H1 (cell line): ENCODE measurements around the gene MYLK3. TPM values are rescaled to one million over a fixed set of nuclear protein-coding genes. Genes with fewer than 3 reads are reported as not detected.

Experiments
- CTCF ChIA-PET: fragments of 300-600 bp; sonication (Branson Sonifier 250); formaldehyde crosslinking; loops from one replicate; lab custom pipeline; 2021; ENCODE audit not compliant: partially characterized antibody; lab: Charles Lee
- POLR2A ChIA-PET: fragments of 300-600 bp; sonication (Branson Sonifier 250); formaldehyde crosslinking; loops from one replicate; lab custom pipeline; 2021; ENCODE audit warnings: inconsistent platforms; ENCODE audit not compliant: partially characterized antibody; lab: Charles Lee
- DNase-seq, 2 experiments: peaks; one replicate each; pipeline versions ENCODE4 v3.0.0 to v3.0.0-alpha.2; 2010 to 2022; ENCODE audit warnings: low spot score in 2 of 2, low read depth in 1 of 2, mixed read lengths in 1 of 2
- FAIRE-seq: peaks from 2 replicates; lab custom pipeline; 2011; peaks lifted over from hg19 to GRCh38; lab: Jason Lieb, UNC
- H2AFZ ChIP-seq: 2 replicates; pipeline ENCODE4 v1.8.1; 2012; ENCODE audit warnings: low read length, inconsistent platforms
- H2AK5ac ChIP-seq: 2 replicates; pipeline ENCODE4 v1.6.1; 2013; ENCODE audit warnings: low read depth, low read length
- H2BK120ac ChIP-seq: replicated peaks from 2 replicates; pipeline ENCODE3; 2013; ENCODE audit warnings: low read depth, low read length, inconsistent platforms
- H2BK12ac ChIP-seq: 2 replicates; pipeline ENCODE4 v1.6.1; 2013; ENCODE audit warnings: low read depth, low read length
- H2BK15ac ChIP-seq: 2 replicates; pipeline ENCODE4 v1.6.1; 2013; ENCODE audit warnings: low read length
- H2BK20ac ChIP-seq: 2 replicates; pipeline ENCODE4 v1.6.1; 2013; ENCODE audit warnings: low read length
- H2BK5ac ChIP-seq: 2 replicates; pipeline ENCODE4 v1.6.1; 2013; ENCODE audit warnings: low read depth, low read length
- H3K14ac ChIP-seq: 2 replicates; pipeline ENCODE4 v1.6.1; 2013; ENCODE audit warnings: inconsistent platforms; ENCODE audit not compliant: insufficient read length
- H3K18ac ChIP-seq: 2 replicates; pipeline ENCODE4 v1.6.1; 2013; ENCODE audit warnings: low read length; ENCODE audit errors: extremely low read depth
- H3K23ac ChIP-seq: 2 replicates; pipeline ENCODE4 v1.6.1; 2013; ENCODE audit warnings: inconsistent platforms; ENCODE audit not compliant: insufficient read length
- H3K23me2 ChIP-seq: 2 replicates; pipeline ENCODE4 v1.6.1; 2013; ENCODE audit warnings: low read depth, low read length
- H3K27ac ChIP-seq: 2 replicates; pipeline ENCODE4 v1.6.1; 2011; ENCODE audit warnings: low read depth, low read length, inconsistent platforms
- H3K27me3 ChIP-seq, 4 experiments: replicated peaks in 1 of 4; 1 replicate in 1 of 4; 2 replicates in 3 of 4; pipeline versions ENCODE4 v1.6.1 to v1.8.1; 2011 to 2013; ENCODE audit warnings: low read length in 3 of 4, mild to moderate bottlenecking in 3 of 4, inconsistent platforms in 2 of 4, mixed read lengths in 2 of 4, moderate library complexity in 1 of 4; ENCODE audit not compliant: control insufficient read depth in 3 of 4, insufficient read depth in 3 of 4; ENCODE audit errors: extremely low read depth in 1 of 4
- H3K36me3 ChIP-seq, 4 experiments: 2 replicates each; pipeline versions ENCODE4 v1.6.1 to v1.8.1; 2011 to 2013; ENCODE audit warnings: mild to moderate bottlenecking in 4 of 4, low read length in 3 of 4, moderate library complexity in 2 of 4, control low read depth in 1 of 4, inconsistent platforms in 1 of 4; ENCODE audit not compliant: insufficient read depth in 4 of 4, control insufficient read depth in 2 of 4
- H3K4ac ChIP-seq: replicated peaks from 2 replicates; pipeline ENCODE3; 2013; ENCODE audit warnings: low read length, low read depth, mixed read lengths, inconsistent platforms; ENCODE audit not compliant: insufficient read length
- H3K4me1 ChIP-seq, 4 experiments: replicated peaks in 1 of 4; 1 replicate in 1 of 4; 2 replicates in 3 of 4; pipeline versions ENCODE4 v1.6.1 to v1.8.1; 2011 to 2013; ENCODE audit warnings: low read length in 3 of 4, inconsistent platforms in 2 of 4, mixed read lengths in 1 of 4; ENCODE audit not compliant: insufficient read depth in 4 of 4, control insufficient read depth in 3 of 4
- H3K4me2 ChIP-seq, 2 experiments: 2 replicates each; pipeline versions ENCODE4 v1.6.1 to v1.8.1; 2011 to 2013; ENCODE audit warnings: low read depth in 2 of 2, low read length in 2 of 2, control low read depth in 1 of 2, inconsistent platforms in 1 of 2, mild to moderate bottlenecking in 1 of 2; ENCODE audit not compliant: insufficient read depth in 1 of 2
- H3K4me3 ChIP-seq, 4 experiments: fragments of 200-600, 300-600 bp in 1 of 4; sonication (generic), shearing (Covaris generic), sonication (Bioruptor Twin) in 1 of 4; 2 replicates each; pipeline versions ENCODE4 v1.5.1 to v1.8.1; 2011 to 2016; ENCODE audit warnings: low read length in 4 of 4, low read depth in 3 of 4, control low read depth in 2 of 4, inconsistent platforms in 2 of 4, mild to moderate bottlenecking in 2 of 4, mixed read lengths in 1 of 4, moderate library complexity in 1 of 4; ENCODE audit not compliant: insufficient read depth in 2 of 4; ENCODE audit errors: extremely low read depth in 1 of 4
- H3K56ac ChIP-seq: replicated peaks from 2 replicates; pipeline ENCODE3; 2013; ENCODE audit warnings: low read depth, mild to moderate bottlenecking, mixed read lengths, low read length, inconsistent platforms; ENCODE audit not compliant: insufficient read length
- H3K79me1 ChIP-seq: 2 replicates; pipeline ENCODE4 v1.6.1; 2013; ENCODE audit warnings: low read depth, low read length, control low read depth
- H3K79me2 ChIP-seq, 2 experiments: 2 replicates each; pipeline versions ENCODE4 v1.6.1 to v1.8.1; 2012 to 2013; ENCODE audit warnings: low read length in 2 of 2, mild to moderate bottlenecking in 2 of 2, inconsistent platforms in 1 of 2; ENCODE audit not compliant: insufficient read depth in 2 of 2, control insufficient read depth in 1 of 2
- H3K9ac ChIP-seq, 4 experiments: replicated peaks in 1 of 4; 1 replicate in 1 of 4; 2 replicates in 3 of 4; pipeline versions ENCODE4 v1.6.1 to v1.8.1; 2011 to 2013; ENCODE audit warnings: low read depth in 3 of 4, low read length in 3 of 4, control low read depth in 2 of 4, mild to moderate bottlenecking in 2 of 4, moderate library complexity in 2 of 4, inconsistent platforms in 1 of 4; ENCODE audit errors: extremely low read depth in 1 of 4
- H3K9me3 ChIP-seq, 2 experiments: 2 replicates each; pipeline versions ENCODE4 v1.6.1 to v1.8.1; 2012 to 2013; ENCODE audit warnings: mild to moderate bottlenecking in 2 of 2, moderate library complexity in 2 of 2, control low read depth in 1 of 2, inconsistent platforms in 1 of 2, low read depth in 1 of 2, low read length in 1 of 2, mixed read lengths in 1 of 2; ENCODE audit not compliant: insufficient read depth in 2 of 2
- H4K20me1 ChIP-seq, 2 experiments: replicated peaks in 1 of 2; 2 replicates each; pipeline versions ENCODE3 to v1.8.1; 2011 to 2013; ENCODE audit warnings: inconsistent platforms in 2 of 2, low read length in 2 of 2, mild to moderate bottlenecking in 1 of 2; ENCODE audit not compliant: insufficient read depth in 2 of 2, control insufficient read depth in 1 of 2
- H4K5ac ChIP-seq: 2 replicates; pipeline ENCODE4 v1.6.1; 2013; ENCODE audit warnings: low read length, low read depth, mixed read lengths, inconsistent platforms; ENCODE audit not compliant: insufficient read length
- H4K8ac ChIP-seq: 2 replicates; pipeline ENCODE4 v1.8.0; 2013; ENCODE audit warnings: mild to moderate bottlenecking, moderate library complexity, low read length, inconsistent platforms; ENCODE audit not compliant: insufficient read depth; ENCODE audit errors: extremely low read depth
- H4K91ac ChIP-seq: replicated peaks from 2 replicates; pipeline ENCODE3; 2013; ENCODE audit warnings: low read length, mixed read lengths, inconsistent platforms; ENCODE audit not compliant: insufficient read length
- NANOG ChIP-seq: IDR thresholded peaks from 2 replicates; pipeline ENCODE4 v1.6.1; 2011; ENCODE audit warnings: low read length, low read depth, mild to moderate bottlenecking, inconsistent platforms; ENCODE audit not compliant: insufficient read depth, poor library complexity, severe bottlenecking
- TBP ChIP-seq: IDR thresholded peaks from 2 replicates; pipeline ENCODE4 v1.6.1; 2011; ENCODE audit warnings: low read depth, low read length, improper control_type of control experiment
- TCF12 ChIP-seq: IDR thresholded peaks from 2 replicates; pipeline ENCODE4 v1.6.1; 2011; ENCODE audit warnings: low read depth, mild to moderate bottlenecking, low read length
- WGBS, 2 experiments: shearing (Covaris generic) in 1 of 2; methylation state at CpG; one replicate each; pipeline versions ENCODE4 v1.1.6 to v1.1.7; 2013 to 2015; ENCODE audit warnings: low lambda C conversion rate in 2 of 2, mixed read lengths in 2 of 2, inconsistent platforms in 1 of 2, low coverage in 1 of 2, missing lambda C conversion rate in 1 of 2; ENCODE audit not compliant: insufficient replicate concordance in 2 of 2, insufficient coverage in 1 of 2, insufficient read length in 1 of 2; ENCODE audit errors: extremely low coverage in 1 of 2, missing lambda C conversion rate in 1 of 2; 5-methylcytosine and 5-hydroxymethylcytosine counted together
- polyA plus RNA-seq, 7 experiments: library from polyadenylated mRNA; depleted of rRNA in 3 of 7; stranded (reverse) in 5 of 7; unstranded in 2 of 7; fragments of >200 nt in 5 of 7; fragments of 200-250 nt in 2 of 7; gene quantifications; 1 replicate in 5 of 7; 2 replicates in 1 of 7; 4 replicates in 1 of 7; pipeline versions ENCODE4 v1.2.1 to v1.2.3, GENCODE V29; 2011 to 2013; ENCODE audit warnings: missing spikeins in 2 of 7, mixed read lengths in 2 of 7
- total RNA-seq: library from RNA; stranded (reverse); fragmentation: NEBNext Ultra II Directional; extraction: Animal tissue kit (Norgen Biotek cat#: 25700); gene quantifications from 2 replicates; pipeline ENCODE4 v1.2.1, GENCODE V29; 2021
- TF ChIP-seq, protein P1 (sequence below): IDR thresholded peaks from 2 replicates; pipeline ENCODE4 v1.6.1; 2011; ENCODE audit warnings: low read length, improper control_type of control experiment

Gene MYLK3
- total and polyA plus RNA-seq, 2 of the 8 experiments (the other 6 are each of a cell fraction or from before 2014, with no cell fraction given), result 0.14 to 0.35 TPM

DNA sequence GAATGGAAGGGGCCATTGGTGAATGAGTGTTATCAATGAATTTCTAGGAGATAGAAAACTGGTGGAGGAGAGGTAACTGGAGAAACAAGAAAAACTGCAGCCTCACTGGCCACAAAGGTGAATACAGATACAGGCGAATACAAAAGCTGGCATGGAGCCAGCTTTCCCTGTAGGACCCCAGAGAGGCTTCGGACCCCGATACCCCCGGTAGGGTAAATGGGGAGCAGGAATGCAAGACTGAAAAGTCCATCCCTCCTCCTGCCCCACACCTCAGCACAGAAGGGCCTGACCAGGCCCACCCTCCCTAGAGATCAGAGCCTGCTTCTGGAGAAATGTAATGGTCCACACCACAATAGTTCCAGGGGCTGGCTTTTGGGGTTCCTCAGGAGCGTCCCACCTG, 4.9 kb upstream of the MYLK3 start:
- WGBS, 2 experiments, result 91% methylated on average over 5 of the region's 5 CpGs; no CpG with 5 or more reads in 1 of the 2 experiments
- H4K91ac ChIP-seq, result no peak overlapping the region
- H3K18ac ChIP-seq, result no peak overlapping the region
- CTCF ChIA-PET, result no interaction called here
- H3K79me2 ChIP-seq, result no peaks in the 10 kb centered on the region
- no peak overlapping the region for H3K14ac ChIP-seq
- no peak overlapping the region for H3K4ac ChIP-seq
- FAIRE-seq, result no peak
- H3K23ac ChIP-seq, result no peak overlapping the region
- H2BK5ac ChIP-seq, result no peak overlapping the region
- no peak overlapping the region for H3K56ac ChIP-seq
- H3K36me3 ChIP-seq, result no peaks in the 10 kb centered on the region
- H3K23me2 ChIP-seq, result no peaks in the 10 kb centered on the region; the same call in 1 of the 2 replicates
- H2AFZ ChIP-seq, result no peak overlapping the region
- POLR2A ChIA-PET, result no interaction called here
- no peak overlapping the region for H3K4me2 ChIP-seq
- DNase-seq, result no peak
- no peak overlapping the region for H4K5ac ChIP-seq
- no peak overlapping the region for H3K27ac ChIP-seq
- H2BK15ac ChIP-seq, result no peak overlapping the region
- no peak overlapping the region for H2BK12ac ChIP-seq
- no peak overlapping the region for H4K8ac ChIP-seq
- H3K9ac ChIP-seq, result no peak overlapping the region; a peak in 1 of 7 replicates
- H3K9me3 ChIP-seq, result no peaks in the 10 kb centered on the region
- no peak overlapping the region for H2BK120ac ChIP-seq
- H3K27me3 ChIP-seq, result no peaks in the 10 kb centered on the region
- no peaks in the 10 kb centered on the region for H3K79me1 ChIP-seq
- no peak overlapping the region for H2BK20ac ChIP-seq
- no peaks in the 10 kb centered on the region for H4K20me1 ChIP-seq
- H3K4me3 ChIP-seq, result no peak overlapping the region
- H3K4me1 ChIP-seq, result peaks cover 3 to 17% (median 8%) of the 10 kb centered on the region in 4 experiments
- no peak overlapping the region for H2AK5ac ChIP-seq
- no peak for TF ChIP-seq TBP
- TF ChIP-seq, protein P1, sequence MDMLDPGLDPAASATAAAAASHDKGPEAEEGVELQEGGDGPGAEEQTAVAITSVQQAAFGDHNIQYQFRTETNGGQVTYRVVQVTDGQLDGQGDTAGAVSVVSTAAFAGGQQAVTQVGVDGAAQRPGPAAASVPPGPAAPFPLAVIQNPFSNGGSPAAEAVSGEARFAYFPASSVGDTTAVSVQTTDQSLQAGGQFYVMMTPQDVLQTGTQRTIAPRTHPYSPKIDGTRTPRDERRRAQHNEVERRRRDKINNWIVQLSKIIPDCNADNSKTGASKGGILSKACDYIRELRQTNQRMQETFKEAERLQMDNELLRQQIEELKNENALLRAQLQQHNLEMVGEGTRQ, result no peak
- no peak for TF ChIP-seq TCF12
- TF ChIP-seq NANOG, result no peak
